T47D (cell line): Measurements from ENCODE around the gene MMEL1.

Experiments
- DNase-seq, 2 experiments: peaks; one replicate each; pipeline versions ENCODE4 v3.0.0 to v3.0.0-alpha.2; 2011 to 2012; ENCODE audit warnings: low read depth in 1 of 2, low spot score in 1 of 2
- JUND ChIP-seq: IDR thresholded peaks from 2 replicates; pipeline ENCODE4 v1.6.1; 2012; ENCODE audit warnings: low read depth
- in situ Hi-C: cut with HindIII; loops from 2 replicates; pipeline ENCODE4 v1.10.0; 2016; ENCODE audit warnings: low sequenced_read_pairs, low pct_unique_long_range_greater_than_20kb

MMEL1 gene

GRCh38 chr1:2611621-2612437 is 21.0 kb downstream of the MMEL1 start:
- in situ Hi-C loops = no loop called here
- no peak for TF ChIP-seq JUND
- no peak for DNase-seq

- in situ Hi-C loops = no loop called here
- no peak for TF ChIP-seq JUND
- DNase-seq = peak in 1 of 2 experiments; percentile 49
Observed at GRCh38 chr1:2611031-2611501, 21.8 kb downstream of the MMEL1 start.

GRCh38 chr1:2610036-2610959 is 22.5 kb downstream of the MMEL1 start:
- no peak for DNase-seq
- in situ Hi-C loops = no loop called here
- TF ChIP-seq JUND = no peak

GRCh38 chr1:2609319-2610035 is 23.3 kb downstream of the MMEL1 start:
- no peak for TF ChIP-seq JUND
- no peak for DNase-seq
- in situ Hi-C loops = no loop called here

- no peak for DNase-seq
- in situ Hi-C loops = no loop called here
- no peak for TF ChIP-seq JUND
Observed at GRCh38 chr1:2607641-2608091, 25.1 kb downstream of the MMEL1 start.

- no peak for DNase-seq
- in situ Hi-C loops = no loop called here
- TF ChIP-seq JUND = no peak
Observed at GRCh38 chr1:2606881-2607621, 25.8 kb downstream of the MMEL1 start.

- no peak for DNase-seq
- no peak for TF ChIP-seq JUND
- in situ Hi-C loops = no loop called here
Observed at GRCh38 chr1:2606396-2606880, 26.4 kb downstream of the MMEL1 start.

GRCh38 chr1:2605509-2606395 is 27.1 kb downstream of the MMEL1 start:
- DNase-seq = no peak
- in situ Hi-C loops = no loop called here
- no peak for TF ChIP-seq JUND

- in situ Hi-C loops = no loop called here
- no peak for DNase-seq
- no peak for TF ChIP-seq JUND
Observed at GRCh38 chr1:2604844-2605508, 27.8 kb downstream of the MMEL1 start.

- DNase-seq = no peak
- in situ Hi-C loops = no loop called here
- TF ChIP-seq JUND = no peak
Observed at GRCh38 chr1:2604156-2604843, 28.5 kb downstream of the MMEL1 start.
